HEK293 (cell line): ENCODE results near the gene PSMD7.

Experiments
- CTCF ChIA-PET: fragments of 350-600 bp; formaldehyde crosslinking; extraction: SDS; loops from one replicate; lab custom pipeline; 2021; ENCODE audit warnings: antibody characterized with exemption; lab: Yijun Ruan, JAX
- POLR2A ChIA-PET: fragments of 300-600 bp; formaldehyde crosslinking; extraction: SDS; loops from one replicate; lab custom pipeline; 2020; ENCODE audit warnings: antibody characterized with exemption, inconsistent platforms; lab: Yijun Ruan, JAX
- H3K27ac ChIP-seq: fragments of 200-500 bp; sonication (Bioruptor generic); 2 replicates; pipeline ENCODE4 v1.5.1; 2014; ENCODE audit warnings: low read depth, low read length, control low read depth, inconsistent platforms; ENCODE audit errors: extremely low read depth
- H3K36me3 ChIP-seq, 2 experiments: fragments of 200-500 bp in 1 of 2; sonication (Bioruptor generic) in 1 of 2; 1 replicate in 1 of 2; 2 replicates in 1 of 2; pipeline ENCODE4 v1.5.1; 2014 to 2017; ENCODE audit warnings: inconsistent platforms in 2 of 2, low read length in 2 of 2; ENCODE audit not compliant: control insufficient read depth in 2 of 2, insufficient read depth in 1 of 2
- H3K4me1 ChIP-seq: fragments of 200-500 bp; sonication (Bioruptor generic); 2 replicates; pipeline ENCODE4 v1.5.1; 2014; ENCODE audit warnings: mild to moderate bottlenecking, low read length, inconsistent platforms; ENCODE audit not compliant: control insufficient read depth, insufficient read depth
- H3K4me3 ChIP-seq: 2 replicates; pipeline ENCODE4 v1.5.1; 2011; ENCODE audit warnings: low read depth, mild to moderate bottlenecking, control low read depth, low read length, moderate library complexity
- H3K9me3 ChIP-seq: fragments of 200-500 bp; sonication (Bioruptor generic); 2 replicates; pipeline ENCODE4 v1.5.1; 2014; ENCODE audit warnings: low read depth, low read length, inconsistent platforms; ENCODE audit not compliant: control insufficient read depth, insufficient read depth
- ATF2 ChIP-seq: fragments of 450-650 bp; formaldehyde crosslinking; IDR thresholded peaks from 2 replicates; pipeline ENCODE4 v1.5.1; 2016; ENCODE audit warnings: missing biosample characterization, missing genetic modification characterization, low read depth
- EGR2 ChIP-seq: fragments of 450-650 bp; formaldehyde crosslinking; IDR thresholded peaks from 2 replicates; pipeline ENCODE4 v1.5.1; 2016; ENCODE audit warnings: low read depth, missing biosample characterization, missing genetic modification characterization
- PATZ1 ChIP-seq: fragments of 450-650 bp; formaldehyde crosslinking; IDR thresholded peaks from 2 replicates; pipeline ENCODE4 v1.5.1; 2016; ENCODE audit warnings: missing biosample characterization, missing genetic modification characterization
- RBAK ChIP-seq: fragments of 450-650 bp; formaldehyde crosslinking; IDR thresholded peaks from 2 replicates; pipeline ENCODE4 v1.5.1; 2016; ENCODE audit warnings: missing biosample characterization, missing genetic modification characterization
- REST ChIP-seq: fragments of 450-650 bp; formaldehyde crosslinking; IDR thresholded peaks from 2 replicates; pipeline ENCODE4 v1.5.1; 2016; ENCODE audit warnings: missing biosample characterization, missing genetic modification characterization
- ZBTB1 ChIP-seq: fragments of 450-650 bp; formaldehyde crosslinking; IDR thresholded peaks from 2 replicates; pipeline ENCODE4 v1.5.1; 2016; ENCODE audit warnings: missing biosample characterization, missing genetic modification characterization
- ZFP37 ChIP-seq: fragments of 450-650 bp; formaldehyde crosslinking; IDR thresholded peaks from 2 replicates; pipeline ENCODE4 v1.5.1; 2016; ENCODE audit warnings: missing biosample characterization, missing genetic modification characterization
- ZNF133 ChIP-seq: fragments of 450-650 bp; formaldehyde crosslinking; IDR thresholded peaks from 2 replicates; pipeline ENCODE4 v1.5.1; 2016; ENCODE audit warnings: missing biosample characterization, missing genetic modification characterization
- ZNF2 ChIP-seq: fragments of 450-650 bp; formaldehyde crosslinking; IDR thresholded peaks from 2 replicates; pipeline ENCODE4 v1.5.1; 2016; ENCODE audit warnings: missing biosample characterization, missing genetic modification characterization
- ZNF211 ChIP-seq: fragments of 450-650 bp; formaldehyde crosslinking; IDR thresholded peaks from 2 replicates; pipeline ENCODE4 v1.5.1; 2016; ENCODE audit warnings: low read depth, missing biosample characterization, missing genetic modification characterization
- ZNF341 ChIP-seq: fragments of 450-650 bp; formaldehyde crosslinking; IDR thresholded peaks from 2 replicates; pipeline ENCODE4; 2016; ENCODE audit warnings: low read depth, missing biosample characterization, missing genetic modification characterization
- ZNF426 ChIP-seq: fragments of 450-650 bp; formaldehyde crosslinking; IDR thresholded peaks from 2 replicates; pipeline ENCODE4 v1.5.1; 2017; ENCODE audit warnings: missing biosample characterization, missing genetic modification characterization, mild to moderate bottlenecking, inconsistent platforms, moderate library complexity
- ZNF449 ChIP-seq: fragments of 450-650 bp; formaldehyde crosslinking; IDR thresholded peaks from 2 replicates; pipeline ENCODE4 v1.5.1; 2017; ENCODE audit warnings: missing biosample characterization, mild to moderate bottlenecking, missing genetic modification characterization, moderate library complexity
- ZNF560 ChIP-seq: fragments of 450-650 bp; formaldehyde crosslinking; IDR thresholded peaks from 2 replicates; pipeline ENCODE4 v1.5.1; 2017; ENCODE audit warnings: missing biosample characterization, missing genetic modification characterization, borderline replicate concordance
- ZNF623 ChIP-seq: fragments of 450-650 bp; formaldehyde crosslinking; IDR thresholded peaks from 2 replicates; pipeline ENCODE4 v1.5.1; 2016; ENCODE audit warnings: missing biosample characterization, missing genetic modification characterization
- ZNF664 ChIP-seq: fragments of 450-650 bp; formaldehyde crosslinking; IDR thresholded peaks from 2 replicates; pipeline ENCODE4 v1.5.1; 2016; ENCODE audit warnings: missing biosample characterization, missing genetic modification characterization
- ZNF747 ChIP-seq: fragments of 450-650 bp; formaldehyde crosslinking; IDR thresholded peaks from 2 replicates; pipeline ENCODE4 v1.5.1; 2016; ENCODE audit warnings: missing biosample characterization, missing genetic modification characterization
- ZSCAN30 ChIP-seq: fragments of 450-650 bp; IDR thresholded peaks from 2 replicates; pipeline ENCODE4 v1.5.1; 2018; ENCODE audit warnings: missing biosample characterization, mild to moderate bottlenecking, missing genetic modification characterization, moderate library complexity

The PSMD7 gene

GRCh38 chr16:74252329-74252728, 44.3 kb upstream of the PSMD7 start:
- no peaks in the 10 kb centered on the region for H3K36me3 ChIP-seq
- H3K4me3 ChIP-seq, result no peak overlapping the region
- TF ChIP-seq ZNF2 (tag by site-specific recombination), result no peak
- TF ChIP-seq ZNF341 (tag by site-specific recombination), result no peak
- no peak for TF ChIP-seq ZNF426
- no peak for TF ChIP-seq ZSCAN30 (tag by site-specific recombination)
- no peak for TF ChIP-seq EGR2 (tag by site-specific recombination)
- no peak for TF ChIP-seq REST (tag by site-specific recombination)
- no peak for TF ChIP-seq ZFP37
- no peak for TF ChIP-seq ZNF560 (tag by site-specific recombination)
- no peak for TF ChIP-seq RBAK (tag by site-specific recombination)
- no peak for TF ChIP-seq ZNF211 (tag by site-specific recombination)
- no peak for TF ChIP-seq ATF2
- TF ChIP-seq ZNF623, result no peak
- no peak for TF ChIP-seq PATZ1
- no peak for TF ChIP-seq ZNF133 (tag by site-specific recombination)
- no peak for TF ChIP-seq ZNF449 (tag by site-specific recombination)
- TF ChIP-seq ZNF664, result no peak
- TF ChIP-seq ZNF747 (tag by site-specific recombination), result no peak
- no peak for TF ChIP-seq ZBTB1 (tag by site-specific recombination)
- H3K27ac ChIP-seq, result no peak overlapping the region
- ChIA-PET POLR2A (no interaction called here), CTCF (no interaction called here)
- H3K9me3 ChIP-seq, result no peaks in the 10 kb centered on the region
- H3K4me1 ChIP-seq, result no peaks in the 10 kb centered on the region
